ENCODE results near the gene EIF2S1. TPM values are rescaled to one million over a fixed set of nuclear protein-coding genes. Genes with fewer than 3 reads are reported as not detected.

The EIF2S1 gene
- total RNA-seq, 1 donor from 2014 or later, result 356 TPM

DNA sequence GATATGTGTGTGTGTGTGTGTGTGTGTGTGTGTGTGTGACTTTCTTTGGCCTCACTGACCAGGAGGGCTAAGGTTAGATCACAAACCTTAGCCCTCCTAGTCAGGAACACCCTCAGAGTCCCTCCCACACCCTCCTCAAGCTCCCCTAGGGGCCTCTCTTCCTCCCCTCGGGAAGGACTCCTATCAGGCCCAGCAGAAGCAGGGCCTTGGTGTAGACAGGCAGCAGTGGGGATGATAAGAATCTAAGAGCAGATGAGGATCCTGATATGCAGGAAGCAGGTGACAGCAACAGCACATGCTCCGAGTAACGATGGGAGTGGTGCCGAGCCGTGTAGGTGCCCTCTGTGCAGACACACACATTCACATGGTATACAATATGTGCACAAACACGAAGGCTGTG is 31.1 kb downstream of the EIF2S1 start:
- DNase-seq (ENCODE audit: low read depth) (no peak), FAIRE-seq (peak; percentile 13)
- Histone ChIP-seq H3K4me3 (ENCODE audit: low read depth, low read length) (no peak overlapping the region), H3K36me3 (ENCODE audit: control insufficient read depth, insufficient read depth, low read length) (peaks cover 18% of the 10 kb centered on the region), H3K27me3 (ENCODE audit: control insufficient read depth, insufficient read depth, low read length) (no peaks in the 10 kb centered on the region)
- TF ChIP-seq, protein P1, sequence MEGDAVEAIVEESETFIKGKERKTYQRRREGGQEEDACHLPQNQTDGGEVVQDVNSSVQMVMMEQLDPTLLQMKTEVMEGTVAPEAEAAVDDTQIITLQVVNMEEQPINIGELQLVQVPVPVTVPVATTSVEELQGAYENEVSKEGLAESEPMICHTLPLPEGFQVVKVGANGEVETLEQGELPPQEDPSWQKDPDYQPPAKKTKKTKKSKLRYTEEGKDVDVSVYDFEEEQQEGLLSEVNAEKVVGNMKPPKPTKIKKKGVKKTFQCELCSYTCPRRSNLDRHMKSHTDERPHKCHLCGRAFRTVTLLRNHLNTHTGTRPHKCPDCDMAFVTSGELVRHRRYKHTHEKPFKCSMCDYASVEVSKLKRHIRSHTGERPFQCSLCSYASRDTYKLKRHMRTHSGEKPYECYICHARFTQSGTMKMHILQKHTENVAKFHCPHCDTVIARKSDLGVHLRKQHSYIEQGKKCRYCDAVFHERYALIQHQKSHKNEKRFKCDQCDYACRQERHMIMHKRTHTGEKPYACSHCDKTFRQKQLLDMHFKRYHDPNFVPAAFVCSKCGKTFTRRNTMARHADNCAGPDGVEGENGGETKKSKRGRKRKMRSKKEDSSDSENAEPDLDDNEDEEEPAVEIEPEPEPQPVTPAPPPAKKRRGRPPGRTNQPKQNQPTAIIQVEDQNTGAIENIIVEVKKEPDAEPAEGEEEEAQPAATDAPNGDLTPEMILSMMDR (IDR thresholded peaks at IDR 0.05; ENCODE audit: insufficient read depth, low read length, severe bottlenecking), result no peak

- Histone ChIP-seq H3K36me3 (ENCODE audit: control insufficient read depth, insufficient read depth, low read length) (peaks cover 18% of the 10 kb centered on the region), H3K4me3 (ENCODE audit: low read depth, low read length) (no peak overlapping the region), H3K27me3 (ENCODE audit: control insufficient read depth, insufficient read depth, low read length) (no peaks in the 10 kb centered on the region)
- TF ChIP-seq, protein P1 (IDR thresholded peaks at IDR 0.05; ENCODE audit: insufficient read depth, low read length, severe bottlenecking), result no peak
- no peak for DNase-seq (ENCODE audit: low read depth)
- FAIRE-seq, result no peak
These were observed 32.0 kb downstream of the EIF2S1 start for GRCh38 chr14:67392123-67392522.

- H3K27me3 ChIP-seq (ENCODE audit: control insufficient read depth, insufficient read depth, low read length), result no peaks in the 10 kb centered on the region
- peaks cover 23% of the 10 kb centered on the region for H3K36me3 ChIP-seq (ENCODE audit: control insufficient read depth, insufficient read depth, low read length)
- DNase-seq (ENCODE audit: low read depth) (no peak), FAIRE-seq (no peak)
- H3K4me3 ChIP-seq (ENCODE audit: low read depth, low read length), result no peak overlapping the region
- TF ChIP-seq, protein P1 (IDR thresholded peaks at IDR 0.05; ENCODE audit: insufficient read depth, low read length, severe bottlenecking), result no peak
These were observed 32.7 kb downstream of the EIF2S1 start for GRCh38 chr14:67392800-67393199.

DNA sequence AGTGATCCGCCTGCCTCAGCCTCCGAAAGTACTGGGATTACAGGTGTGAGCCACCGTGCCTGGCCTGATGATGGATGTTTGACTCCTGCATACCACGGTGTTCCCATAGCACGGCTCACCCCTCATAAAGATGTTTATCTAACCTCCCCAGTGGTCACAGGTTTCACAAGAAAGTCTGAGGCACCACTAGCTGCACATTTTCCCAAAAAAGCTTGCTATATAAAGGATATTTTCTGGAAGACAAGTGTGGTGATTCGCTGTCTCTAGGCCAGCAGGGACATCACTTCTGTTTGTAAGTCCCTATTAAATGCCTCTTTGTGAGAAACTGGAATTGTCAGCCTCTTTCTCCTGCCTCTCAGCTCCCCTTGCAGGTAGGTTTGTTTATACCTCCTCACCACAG is 33.6 kb downstream of the EIF2S1 start:
- Histone ChIP-seq H3K4me3 (ENCODE audit: low read depth, low read length) (no peak overlapping the region), H3K36me3 (ENCODE audit: control insufficient read depth, insufficient read depth, low read length) (peaks cover 22% of the 10 kb centered on the region), H3K27me3 (ENCODE audit: control insufficient read depth, insufficient read depth, low read length) (no peaks in the 10 kb centered on the region)
- FAIRE-seq (no peak), DNase-seq (ENCODE audit: low read depth) (no peak)
- TF ChIP-seq, protein P1 (IDR thresholded peaks at IDR 0.05; ENCODE audit: insufficient read depth, low read length, severe bottlenecking), result no peak

DNA sequence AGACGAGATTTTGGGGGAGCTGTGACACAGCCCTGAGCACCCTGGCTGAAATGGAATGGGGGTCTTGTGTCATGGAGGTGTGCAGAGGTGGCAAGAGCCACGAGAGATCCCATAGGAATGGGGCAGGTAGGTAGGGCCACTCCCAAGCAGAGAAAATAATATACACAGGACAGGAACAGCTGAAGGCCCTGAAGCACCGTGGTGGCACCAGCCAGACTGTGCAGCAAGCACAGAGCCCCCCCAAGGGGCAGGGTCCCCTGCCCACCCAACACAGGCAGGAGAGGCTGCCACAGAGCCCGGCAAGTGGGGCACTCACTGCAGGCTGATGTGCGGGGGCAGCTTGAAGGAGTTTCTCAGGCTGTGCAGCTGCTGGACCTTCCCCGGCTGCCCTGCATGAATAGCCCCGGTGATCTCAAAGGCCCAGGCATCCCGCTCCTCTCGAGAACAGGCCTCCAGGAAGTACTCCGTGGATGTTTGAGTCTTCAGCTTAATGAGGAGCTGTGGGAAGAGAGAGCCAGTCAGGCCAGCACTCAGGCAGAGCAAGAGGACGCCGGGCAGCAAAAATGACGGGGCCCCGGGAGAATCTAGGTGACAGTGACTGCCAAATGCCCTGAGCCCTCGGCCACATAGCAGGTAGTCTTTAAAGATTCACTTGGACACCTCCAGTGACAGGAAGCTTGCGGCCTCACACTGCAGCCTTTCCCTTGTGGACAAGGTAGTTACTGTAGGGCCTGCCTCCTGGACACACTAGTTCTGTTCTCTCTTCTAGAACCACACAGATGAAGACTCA is 35.2 kb downstream of the EIF2S1 start:
- DNase-seq (ENCODE audit: low read depth), result no peak
- Histone ChIP-seq H3K36me3 (ENCODE audit: control insufficient read depth, insufficient read depth, low read length) (peaks cover 22% of the 10 kb centered on the region), H3K27me3 (ENCODE audit: control insufficient read depth, insufficient read depth, low read length) (no peaks in the 10 kb centered on the region), H3K4me3 (ENCODE audit: low read depth, low read length) (no peak overlapping the region)
- FAIRE-seq, result no peak
- TF ChIP-seq, protein P1 (IDR thresholded peaks at IDR 0.05; ENCODE audit: insufficient read depth, low read length, severe bottlenecking), result no peak

- Histone ChIP-seq H3K36me3 (ENCODE audit: control insufficient read depth, insufficient read depth, low read length) (peaks cover 19% of the 10 kb centered on the region), H3K4me3 (ENCODE audit: low read depth, low read length) (no peak overlapping the region), H3K27me3 (ENCODE audit: control insufficient read depth, insufficient read depth, low read length) (no peaks in the 10 kb centered on the region)
- no peak for DNase-seq (ENCODE audit: low read depth)
- no peak for FAIRE-seq
- TF ChIP-seq, protein P1 (IDR thresholded peaks at IDR 0.05; ENCODE audit: insufficient read depth, low read length, severe bottlenecking), result no peak
These were observed 35.7 kb downstream of the EIF2S1 start for GRCh38 chr14:67395876-67396189.

All from bronchial epithelial cell (primary cell).